Activated CD4-positive, alpha-beta memory T cell treated with anti-CD3 and anti-CD28 coated beads, Interleukin-2, amount 10 ng/mL, durations not matched to agents 7 days and 5 days (primary cell): ENCODE measurements around the gene ISY1. TPM values are rescaled to one million over a fixed set of nuclear protein-coding genes. Genes with fewer than 3 reads are reported as not detected.

Experiments
- total RNA-seq, 2 experiments: library from RNA; stranded (reverse); gene quantifications; one replicate each; pipeline ENCODE4 v1.2.3, GENCODE V29; 2021

ISY1 gene
- total RNA-seq, 2 experiments from 2014 or later = 63.9 to 66.2 TPM

Other genes starting within 250 kb of the ISY1 start
- gene CFAP92, start 167.0 kb downstream of the ISY1 start, total RNA-seq = under 1 TPM in 1 of 2 experiments, not detected in 1; 0.15 TPM
- gene EFCC1, start 159.8 kb downstream of the ISY1 start, total RNA-seq = not detected
- gene GP9, start 100.3 kb downstream of the ISY1 start, total RNA-seq = not detected
- 10 to 100 TPM; 46.3 to 48.1 TPM for gene RAB43, start 39.3 kb downstream of the ISY1 start, total RNA-seq
- 100 to 1,000 TPM; 321 to 322 TPM for gene CNBP, start 22.8 kb upstream of the ISY1 start, total RNA-seq
- gene COPG1, start 88.5 kb upstream of the ISY1 start, total RNA-seq = 100 to 1,000 TPM; 157 TPM
- 10 to 100 TPM; 45.7 to 50.1 TPM for gene HMCES, start 117.8 kb upstream of the ISY1 start, total RNA-seq